ENCODE measurements around the gene C10orf53. TPM values are rescaled to one million over a fixed set of nuclear protein-coding genes. Genes with fewer than 3 reads are reported as not detected.

C10orf53 gene
- total RNA-seq, 1 experiment from 2014 or later = not detected

- no peaks in the 10 kb centered on the region for H3K9me3 ChIP-seq (ENCODE audit: control insufficient read depth, insufficient read depth, low read depth, low read length)
- TF ChIP-seq, protein P1, sequence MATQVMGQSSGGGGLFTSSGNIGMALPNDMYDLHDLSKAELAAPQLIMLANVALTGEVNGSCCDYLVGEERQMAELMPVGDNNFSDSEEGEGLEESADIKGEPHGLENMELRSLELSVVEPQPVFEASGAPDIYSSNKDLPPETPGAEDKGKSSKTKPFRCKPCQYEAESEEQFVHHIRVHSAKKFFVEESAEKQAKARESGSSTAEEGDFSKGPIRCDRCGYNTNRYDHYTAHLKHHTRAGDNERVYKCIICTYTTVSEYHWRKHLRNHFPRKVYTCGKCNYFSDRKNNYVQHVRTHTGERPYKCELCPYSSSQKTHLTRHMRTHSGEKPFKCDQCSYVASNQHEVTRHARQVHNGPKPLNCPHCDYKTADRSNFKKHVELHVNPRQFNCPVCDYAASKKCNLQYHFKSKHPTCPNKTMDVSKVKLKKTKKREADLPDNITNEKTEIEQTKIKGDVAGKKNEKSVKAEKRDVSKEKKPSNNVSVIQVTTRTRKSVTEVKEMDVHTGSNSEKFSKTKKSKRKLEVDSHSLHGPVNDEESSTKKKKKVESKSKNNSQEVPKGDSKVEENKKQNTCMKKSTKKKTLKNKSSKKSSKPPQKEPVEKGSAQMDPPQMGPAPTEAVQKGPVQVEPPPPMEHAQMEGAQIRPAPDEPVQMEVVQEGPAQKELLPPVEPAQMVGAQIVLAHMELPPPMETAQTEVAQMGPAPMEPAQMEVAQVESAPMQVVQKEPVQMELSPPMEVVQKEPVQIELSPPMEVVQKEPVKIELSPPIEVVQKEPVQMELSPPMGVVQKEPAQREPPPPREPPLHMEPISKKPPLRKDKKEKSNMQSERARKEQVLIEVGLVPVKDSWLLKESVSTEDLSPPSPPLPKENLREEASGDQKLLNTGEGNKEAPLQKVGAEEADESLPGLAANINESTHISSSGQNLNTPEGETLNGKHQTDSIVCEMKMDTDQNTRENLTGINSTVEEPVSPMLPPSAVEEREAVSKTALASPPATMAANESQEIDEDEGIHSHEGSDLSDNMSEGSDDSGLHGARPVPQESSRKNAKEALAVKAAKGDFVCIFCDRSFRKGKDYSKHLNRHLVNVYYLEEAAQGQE (IDR thresholded peaks at IDR 0.05; ENCODE audit: insufficient read depth in 1 of 2, low read depth in 2 of 2, low read length in 1 of 2) = no peak
- TF ChIP-seq TCF7L2 (IDR thresholded peaks at IDR 0.05; ENCODE audit: low read depth, low read length) (no peak), CTCF (IDR thresholded peaks at IDR 0.05) (no peak), POLR2AphosphoS5 (IDR thresholded peaks at IDR 0.05; ENCODE audit: low read depth, low read length) (no peak), SIN3A (IDR thresholded peaks at IDR 0.05; ENCODE audit: borderline replicate concordance, insufficient read depth, low read depth, low read length) (no peak)
- H3K27ac ChIP-seq (ENCODE audit: low read length) = no peak overlapping the region
- in situ Hi-C loops (cut with HindIII; ENCODE audit: low pct_unique_long_range_greater_than_20kb, low sequenced_read_pairs) = no loop called here
- no TSS peak for BruUV-seq (replicated peaks)
- intact Hi-C loops (cut with micrococcal nuclease; ENCODE audit: unreplicated experiment) = no loop called here
- H3K27me3 ChIP-seq (ENCODE audit: control insufficient read depth, insufficient read depth, low read length) = peaks cover 7% of the 10 kb centered on the region; the same call in 1 of the 2 replicates
- DNase-seq (ENCODE audit: low read depth, low spot score) = no peak
- no peaks in the 10 kb centered on the region for H3K4me1 ChIP-seq (ENCODE audit: control insufficient read depth, insufficient read depth, low read length)
- no peaks in the 10 kb centered on the region for H3K36me3 ChIP-seq (ENCODE audit: control insufficient read depth, insufficient read depth, low read length)
- ATAC-seq = no peak
- ChIA-PET CTCF (no interaction called here), POLR2A (no interaction called here)
- no peak overlapping the region for H3K4me3 ChIP-seq (ENCODE audit: low read depth in 2 of 2, low read length in 2 of 2)
These were observed 28.2 kb upstream of the C10orf53 start for GRCh38 chr10:49651039-49651835.

GRCh38 chr10:49651917-49652316 lies 27.5 kb upstream of the C10orf53 start:
- no peaks in the 10 kb centered on the region for H3K9me3 ChIP-seq (ENCODE audit: control insufficient read depth, insufficient read depth, low read depth, low read length)
- TF ChIP-seq, protein P1 (IDR thresholded peaks at IDR 0.05; ENCODE audit: insufficient read depth in 1 of 2, low read depth in 2 of 2, low read length in 1 of 2) = no peak
- TF ChIP-seq POLR2AphosphoS5 (IDR thresholded peaks at IDR 0.05; ENCODE audit: low read depth, low read length) = no peak
- no peak for TF ChIP-seq TCF7L2 (IDR thresholded peaks at IDR 0.05; ENCODE audit: low read depth, low read length)
- TF ChIP-seq CTCF (IDR thresholded peaks at IDR 0.05) = no peak
- no peak for TF ChIP-seq SIN3A (IDR thresholded peaks at IDR 0.05; ENCODE audit: borderline replicate concordance, insufficient read depth, low read depth, low read length)
- intact Hi-C loops (cut with micrococcal nuclease; ENCODE audit: unreplicated experiment) = no loop called here
- DNase-seq (ENCODE audit: low read depth, low spot score) = no peak
- ChIA-PET POLR2A (no interaction called here), CTCF (no interaction called here)
- H3K27ac ChIP-seq (ENCODE audit: low read length) = no peak overlapping the region
- H3K27me3 ChIP-seq (ENCODE audit: control insufficient read depth, insufficient read depth, low read length) = peaks cover 7% of the 10 kb centered on the region; the same call in 1 of the 2 replicates
- no TSS peak for BruUV-seq (replicated peaks)
- no peak for ATAC-seq
- no peaks in the 10 kb centered on the region for H3K4me1 ChIP-seq (ENCODE audit: control insufficient read depth, insufficient read depth, low read length)
- in situ Hi-C loops (cut with HindIII; ENCODE audit: low pct_unique_long_range_greater_than_20kb, low sequenced_read_pairs) = no loop called here
- H3K4me3 ChIP-seq (ENCODE audit: low read depth in 2 of 2, low read length in 2 of 2) = no peak overlapping the region
- no peaks in the 10 kb centered on the region for H3K36me3 ChIP-seq (ENCODE audit: control insufficient read depth, insufficient read depth, low read length)

Data from Panc1 (cell line).